Parathyroid adenoma (tissue), 2 donors: ENCODE data around the gene FAIM.
"Not testable (repeated sequence)": the region's sequence is repeated elsewhere in the genome, so short reads cannot be mapped to it uniquely, and the experiment has no call there.

Experiments used
- H2AFZ ChIP-seq: fragments of 300-600 bp; sonication (generic); one replicate; pipeline ENCODE4 v1.7.0; 2017; ENCODE audit warnings: antibody characterized with exemption, mild to moderate bottlenecking
- H3K27ac ChIP-seq: fragments of 300-600 bp; sonication (generic); one replicate; pipeline ENCODE4 v1.7.0; 2017
- H3K27me3 ChIP-seq: fragments of 300-600 bp; sonication (generic); one replicate; pipeline ENCODE4 v1.7.0; 2017; ENCODE audit warnings: low read length; ENCODE audit not compliant: control insufficient read depth, insufficient read depth
- H3K36me3 ChIP-seq: fragments of 300-600 bp; sonication (generic); one replicate; pipeline ENCODE4 v1.7.0; 2017; ENCODE audit warnings: low read length; ENCODE audit not compliant: control insufficient read depth, insufficient read depth
- H3K4me1 ChIP-seq: fragments of 300-600 bp; sonication (generic); one replicate; pipeline ENCODE4 v1.7.0; 2017; ENCODE audit warnings: control low read depth
- H3K4me2 ChIP-seq: fragments of 300-600 bp; sonication (generic); one replicate; pipeline ENCODE4 v1.7.0; 2017; ENCODE audit warnings: low read length
- H3K4me3 ChIP-seq: fragments of 300-600 bp; sonication (generic); one replicate; pipeline ENCODE4 v1.7.0; 2017; ENCODE audit warnings: low read depth, low read length
- H3K79me2 ChIP-seq: fragments of 300-600 bp; sonication (generic); one replicate; pipeline ENCODE4 v1.7.0; 2017; ENCODE audit warnings: control low read depth
- H3K9ac ChIP-seq: fragments of 300-600 bp; sonication (generic); one replicate; pipeline ENCODE4 v1.7.0; 2017; ENCODE audit warnings: mild to moderate bottlenecking
- H3K9me3 ChIP-seq: fragments of 300-600 bp; sonication (generic); one replicate; pipeline ENCODE4 v1.7.0; 2017; ENCODE audit warnings: low read length; ENCODE audit not compliant: control insufficient read depth
- TF ChIP-seq, protein P1 (sequence below): fragments of 300-600 bp; sonication (generic); IDR thresholded peaks from one replicate; pipeline ENCODE4 v1.7.0; 2017; ENCODE audit warnings: antibody characterized with exemption, mild to moderate bottlenecking
- donor health status: primary hyperparathyroidism.

FAIM gene

GRCh38 chr3:138594150-138594934, 14.2 kb upstream of the FAIM start, which contains the start of gene CEP70:
CEP70 (minus strand) TSS chr3:138594260; CDS start chr3:138572927, 21,333 bp downstream.
- Histone ChIP-seq H3K9ac (peak within 1 kb of the TSS; percentile 87), H3K79me2 (peaks cover 9% of the 10 kb centered on the region), H3K4me1 (peaks cover 5% of the 10 kb centered on the region), H3K4me2 (peak within 1 kb of the TSS; percentile 80), H2AFZ (peak within 1 kb of the TSS; percentile 97), H3K27ac (peak within 1 kb of the TSS; percentile 96), H3K4me3 (peak within 1 kb of the TSS; percentile 73), H3K36me3 (no peaks in the 10 kb centered on the region), H3K9me3 (no peaks in the 10 kb centered on the region), H3K27me3 (no peaks in the 10 kb centered on the region)
- TF ChIP-seq, protein P1, sequence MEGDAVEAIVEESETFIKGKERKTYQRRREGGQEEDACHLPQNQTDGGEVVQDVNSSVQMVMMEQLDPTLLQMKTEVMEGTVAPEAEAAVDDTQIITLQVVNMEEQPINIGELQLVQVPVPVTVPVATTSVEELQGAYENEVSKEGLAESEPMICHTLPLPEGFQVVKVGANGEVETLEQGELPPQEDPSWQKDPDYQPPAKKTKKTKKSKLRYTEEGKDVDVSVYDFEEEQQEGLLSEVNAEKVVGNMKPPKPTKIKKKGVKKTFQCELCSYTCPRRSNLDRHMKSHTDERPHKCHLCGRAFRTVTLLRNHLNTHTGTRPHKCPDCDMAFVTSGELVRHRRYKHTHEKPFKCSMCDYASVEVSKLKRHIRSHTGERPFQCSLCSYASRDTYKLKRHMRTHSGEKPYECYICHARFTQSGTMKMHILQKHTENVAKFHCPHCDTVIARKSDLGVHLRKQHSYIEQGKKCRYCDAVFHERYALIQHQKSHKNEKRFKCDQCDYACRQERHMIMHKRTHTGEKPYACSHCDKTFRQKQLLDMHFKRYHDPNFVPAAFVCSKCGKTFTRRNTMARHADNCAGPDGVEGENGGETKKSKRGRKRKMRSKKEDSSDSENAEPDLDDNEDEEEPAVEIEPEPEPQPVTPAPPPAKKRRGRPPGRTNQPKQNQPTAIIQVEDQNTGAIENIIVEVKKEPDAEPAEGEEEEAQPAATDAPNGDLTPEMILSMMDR: peak; percentile 96

DNA sequence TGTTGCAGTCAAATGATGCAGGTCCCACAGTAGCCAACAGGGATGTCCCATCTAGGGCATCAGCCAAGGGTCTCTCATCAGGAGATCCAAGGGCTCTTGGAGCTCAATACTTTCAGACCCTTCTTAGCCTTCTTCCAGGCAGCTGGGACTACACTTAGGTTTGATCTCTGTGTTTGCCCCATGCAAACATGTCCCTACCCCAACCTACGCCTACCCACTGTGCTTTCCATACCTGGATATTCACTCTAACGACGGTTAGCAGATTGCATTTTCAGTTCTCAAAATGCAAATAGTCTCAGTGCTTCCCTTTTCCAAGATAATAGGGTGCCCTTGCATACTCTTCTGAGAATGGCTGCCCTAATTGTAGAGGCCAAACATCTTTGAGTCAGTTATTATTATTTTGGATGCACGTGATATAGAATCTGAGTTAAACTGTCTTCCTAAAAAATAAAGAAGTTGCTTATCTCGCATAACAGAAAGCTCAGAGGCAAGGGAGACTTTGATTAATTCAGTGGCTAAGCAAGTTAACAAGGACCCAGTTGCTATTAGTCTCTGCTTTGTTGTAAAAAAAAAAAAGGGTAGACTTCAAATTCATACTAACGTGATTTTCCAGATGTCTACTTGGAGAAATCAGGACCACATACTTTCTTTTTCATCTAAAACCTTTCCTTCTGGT, 13.5 kb upstream of the FAIM start:
- Histone ChIP-seq H3K36me3 (no peaks in the 10 kb centered on the region), H3K4me2 (peak overlapping the region; percentile 80), H3K9ac (no peak overlapping the region), H2AFZ (peak overlapping the region; percentile 97), H3K27ac (peak overlapping the region; percentile 96), H3K4me3 (peak overlapping the region; percentile 73), H3K4me1 (peaks cover 5% of the 10 kb centered on the region), H3K27me3 (no peaks in the 10 kb centered on the region), H3K9me3 (no peaks in the 10 kb centered on the region), H3K79me2 (peaks cover 9% of the 10 kb centered on the region)
- TF ChIP-seq, protein P1: no peak

DNA sequence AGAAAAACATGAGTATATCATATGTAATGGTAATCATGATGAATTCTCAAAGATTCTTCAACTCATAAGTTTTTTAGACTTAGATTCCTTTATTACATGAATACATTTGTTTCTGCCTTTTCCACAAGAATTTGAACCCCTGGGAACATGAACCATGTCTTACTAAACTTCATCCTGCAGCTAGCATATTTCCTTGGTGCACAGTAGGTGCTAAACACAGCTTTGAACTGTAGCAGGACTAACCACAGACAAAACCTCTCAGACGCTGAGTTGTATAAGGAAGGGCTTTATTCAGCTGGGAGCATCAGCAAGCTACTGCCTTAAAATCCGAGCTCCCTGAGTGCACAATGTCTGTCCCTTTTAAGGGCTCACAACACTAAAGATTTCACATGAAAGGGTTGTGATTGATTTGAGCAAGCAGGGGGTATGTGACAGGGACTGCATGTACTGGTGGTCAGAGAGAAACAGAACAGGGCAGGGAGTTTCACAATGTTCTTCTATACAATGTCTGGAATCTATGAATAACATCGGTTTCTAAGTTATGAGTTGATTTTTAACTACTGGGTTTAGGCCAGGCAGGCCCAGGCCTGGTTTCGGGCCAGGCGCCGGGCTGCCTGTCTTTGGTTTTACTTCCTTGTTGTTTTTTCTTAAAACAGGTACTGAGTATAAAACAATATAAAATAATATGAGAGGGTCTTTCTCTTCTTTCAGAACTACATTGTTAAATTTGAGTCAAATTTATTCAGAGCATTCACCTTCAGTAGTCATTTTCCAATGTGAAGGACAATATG, 11.2 kb upstream of the FAIM start:
- H2AFZ ChIP-seq, H3K79me2 ChIP-seq, H3K9me3 ChIP-seq: not testable (repeated sequence)

DNA sequence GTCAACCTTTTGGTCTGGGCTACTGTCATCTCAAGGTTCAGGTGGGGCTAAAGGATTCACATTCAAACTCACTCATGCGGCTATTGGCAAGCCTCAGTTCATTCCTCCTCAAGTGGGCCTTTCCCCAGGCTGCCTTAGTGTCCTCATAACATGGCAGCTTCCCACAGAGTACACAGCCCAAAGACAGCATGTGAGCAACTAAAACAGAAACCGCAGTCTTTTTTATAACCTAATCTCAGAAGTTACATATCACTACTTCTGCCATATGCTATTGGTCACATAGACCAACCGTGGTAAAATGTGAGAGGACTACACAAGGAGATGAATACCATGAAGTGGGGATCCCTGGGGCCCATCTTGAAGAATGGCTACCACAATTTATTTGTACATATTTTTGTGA, 10.0 kb upstream of the FAIM start:
- H3K9ac ChIP-seq: no peak overlapping the region
- TF ChIP-seq, protein P1: no peak
- no peaks in the 10 kb centered on the region for H3K4me1 ChIP-seq

More for the DNA sequence above, 11.2 kb upstream of the FAIM start:
- not testable (repeated sequence) for H3K27me3 ChIP-seq, H3K36me3 ChIP-seq, H3K4me1 ChIP-seq, H3K27ac ChIP-seq, H3K4me2 ChIP-seq, H3K9ac ChIP-seq, H3K4me3 ChIP-seq

More for the DNA sequence above, 10.0 kb upstream of the FAIM start:
- no peak overlapping the region for H3K4me3 ChIP-seq
- H3K9me3 ChIP-seq: no peaks in the 10 kb centered on the region
- H2AFZ ChIP-seq: no peak overlapping the region
- no peak overlapping the region for H3K4me2 ChIP-seq
- no peaks in the 10 kb centered on the region for H3K36me3 ChIP-seq
- H3K27ac ChIP-seq: no peak overlapping the region
- no peaks in the 10 kb centered on the region for H3K27me3 ChIP-seq
- H3K79me2 ChIP-seq: peaks cover 6% of the 10 kb centered on the region
